Gastroesophageal sphincter (tissue), 3 donors: Measurements from ENCODE around the gene FASN.

ENCODE experiments used
- EP300 ChIP-seq: sonication (generic); formaldehyde crosslinking; IDR thresholded peaks from one replicate; pipeline ENCODE4 v1.6.1; 2017; ENCODE audit warnings: antibody characterized with exemption, mild to moderate bottlenecking
- TF ChIP-seq, protein P1 (sequence below), 4 experiments: fragments of 200-600 bp in 2 of 4; fragments of 450-650 bp in 2 of 4; sonication (generic) in 1 of 4; IDR thresholded peaks; one replicate each; pipeline ENCODE4 v1.5.1; 2017 to 2019; ENCODE audit warnings: antibody characterized with exemption in 4 of 4, mild to moderate bottlenecking in 2 of 4, moderate library complexity in 2 of 4

DNA sequence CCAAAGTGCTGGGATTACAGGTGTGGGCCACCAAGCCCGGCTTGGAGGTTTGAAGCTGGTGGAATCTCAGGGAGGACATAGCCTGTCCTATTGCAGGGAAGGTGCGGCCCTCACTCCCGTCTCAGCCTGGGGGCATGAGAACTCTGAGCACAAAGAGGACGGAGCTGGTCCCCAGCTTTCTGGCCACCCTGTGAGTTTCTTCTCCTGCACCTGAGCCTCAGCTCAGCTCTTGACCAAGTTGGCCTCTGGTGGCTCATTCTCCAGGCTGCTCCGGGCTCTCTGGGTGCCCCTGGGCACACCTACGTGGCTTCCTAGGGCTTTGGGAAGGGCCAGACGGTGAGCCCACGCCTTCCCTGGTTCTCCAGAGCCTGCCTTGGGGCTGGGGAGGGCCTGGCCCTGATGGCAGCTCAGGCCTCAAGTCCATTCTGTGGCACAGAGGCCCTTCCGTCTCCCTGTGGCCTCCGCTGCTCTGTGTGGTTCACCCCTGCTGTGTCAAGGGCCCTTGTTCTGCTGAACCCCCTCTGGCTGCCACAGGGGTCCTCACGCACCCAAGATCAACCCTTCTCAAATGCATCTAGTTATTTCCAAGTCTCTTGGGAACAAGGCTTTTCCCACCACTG lies 6.9 kb upstream of the FASN start:
- TF ChIP-seq, protein P1, sequence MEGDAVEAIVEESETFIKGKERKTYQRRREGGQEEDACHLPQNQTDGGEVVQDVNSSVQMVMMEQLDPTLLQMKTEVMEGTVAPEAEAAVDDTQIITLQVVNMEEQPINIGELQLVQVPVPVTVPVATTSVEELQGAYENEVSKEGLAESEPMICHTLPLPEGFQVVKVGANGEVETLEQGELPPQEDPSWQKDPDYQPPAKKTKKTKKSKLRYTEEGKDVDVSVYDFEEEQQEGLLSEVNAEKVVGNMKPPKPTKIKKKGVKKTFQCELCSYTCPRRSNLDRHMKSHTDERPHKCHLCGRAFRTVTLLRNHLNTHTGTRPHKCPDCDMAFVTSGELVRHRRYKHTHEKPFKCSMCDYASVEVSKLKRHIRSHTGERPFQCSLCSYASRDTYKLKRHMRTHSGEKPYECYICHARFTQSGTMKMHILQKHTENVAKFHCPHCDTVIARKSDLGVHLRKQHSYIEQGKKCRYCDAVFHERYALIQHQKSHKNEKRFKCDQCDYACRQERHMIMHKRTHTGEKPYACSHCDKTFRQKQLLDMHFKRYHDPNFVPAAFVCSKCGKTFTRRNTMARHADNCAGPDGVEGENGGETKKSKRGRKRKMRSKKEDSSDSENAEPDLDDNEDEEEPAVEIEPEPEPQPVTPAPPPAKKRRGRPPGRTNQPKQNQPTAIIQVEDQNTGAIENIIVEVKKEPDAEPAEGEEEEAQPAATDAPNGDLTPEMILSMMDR (IDR thresholded peaks at IDR 0.05) = no peak
- no peak for TF ChIP-seq EP300
